ENCODE data around the gene CCDC54. TPM values are rescaled to one million over a fixed set of nuclear protein-coding genes. Genes with fewer than 3 reads are reported as not detected.
"Not testable (repeated sequence)": the region's sequence is repeated elsewhere in the genome, so short reads cannot be mapped to it uniquely, and the experiment has no call there.

CCDC54 gene
- total RNA-seq: not detected
- 0.14 TPM for polyA plus RNA-seq

GRCh38 chr3:107377151-107377550 lies at the start of gene CCDC54:
CCDC54 (plus strand) TSS chr3:107377439; CDS start chr3:107377588, 149 bp downstream.
- ChIA-PET POLR2A (no interaction called here), CTCF (no interaction called here)
- Mint-ChIP-seq H3K27me3 (peaks cover 6 to 24% of the 10 kb centered on the region in 2 donors), H3K36me3 (no peaks in the 10 kb centered on the region), H3K9me3 (no peaks in the 10 kb centered on the region), H3K4me3 (no peak within 1 kb of the TSS), H3K4me1 (no peaks in the 10 kb centered on the region), H3K27ac (no peak within 1 kb of the TSS)
- Histone ChIP-seq H3K27ac (ENCODE audit: low read depth, low read length) (no peak within 1 kb of the TSS), H3K4me3 (ENCODE audit: low read length) (no peak within 1 kb of the TSS), H3K4me1 (ENCODE audit: insufficient read depth, low read length) (no peaks in the 10 kb centered on the region), H3K27me3 (ENCODE audit: insufficient read depth, low read length, poor library complexity, severe bottlenecking) (no peaks in the 10 kb centered on the region), H3K36me3 (ENCODE audit: insufficient read depth, low read length) (no peaks in the 10 kb centered on the region), H3K9me3 (ENCODE audit: low read length) (no peaks in the 10 kb centered on the region)
- no peak for DNase-seq

- peaks cover 0 to 4% (median 0%) of the 10 kb centered on the region in 5 donors for H3K9me3 Mint-ChIP-seq
- H3K36me3 ChIP-seq (ENCODE audit: insufficient read depth, low read length): no peaks in the 10 kb centered on the region
- H3K4me3 ChIP-seq (ENCODE audit: low read length): no peak overlapping the region
- peaks cover 4 to 8% of the 10 kb centered on the region in 2 donors for H3K27me3 Mint-ChIP-seq
- ChIA-PET POLR2A (no interaction called here), CTCF (no interaction called here)
- no peak for DNase-seq
- H3K4me1 Mint-ChIP-seq: no peaks in the 10 kb centered on the region
- no peak overlapping the region for H3K27ac Mint-ChIP-seq
- no peak overlapping the region for H3K27ac ChIP-seq (ENCODE audit: low read depth, low read length)
- no peaks in the 10 kb centered on the region for H3K36me3 Mint-ChIP-seq
- H3K4me3 Mint-ChIP-seq: no peak overlapping the region
- H3K4me1 ChIP-seq (ENCODE audit: insufficient read depth, low read length): no peaks in the 10 kb centered on the region
- H3K27me3 ChIP-seq (ENCODE audit: insufficient read depth, low read length, poor library complexity, severe bottlenecking): no peaks in the 10 kb centered on the region
- H3K9me3 ChIP-seq (ENCODE audit: low read length): no peaks in the 10 kb centered on the region
These were observed 49.2 kb upstream of the CCDC54 start for GRCh38 chr3:107328069-107328468.

- POLR2A ChIA-PET: no interaction called here
- H3K4me3 ChIP-seq (ENCODE audit: low read length): no peak overlapping the region
- Mint-ChIP-seq H3K4me1 (no peaks in the 10 kb centered on the region), H3K36me3 (no peaks in the 10 kb centered on the region), H3K27ac (no peak overlapping the region), H3K4me3 (no peak overlapping the region), H3K27me3 (peaks cover 6 to 8% of the 10 kb centered on the region in 2 donors), H3K9me3 (peaks cover 0 to 4% (median 0%) of the 10 kb centered on the region in 5 donors)
- CTCF ChIA-PET: no interaction called here
- no peaks in the 10 kb centered on the region for H3K9me3 ChIP-seq (ENCODE audit: low read length)
- no peaks in the 10 kb centered on the region for H3K27me3 ChIP-seq (ENCODE audit: insufficient read depth, low read length, poor library complexity, severe bottlenecking)
- no peaks in the 10 kb centered on the region for H3K4me1 ChIP-seq (ENCODE audit: insufficient read depth, low read length)
- no peak for DNase-seq
- H3K27ac ChIP-seq (ENCODE audit: low read depth, low read length): no peak overlapping the region
- H3K36me3 ChIP-seq (ENCODE audit: insufficient read depth, low read length): no peaks in the 10 kb centered on the region
These were observed 48.2 kb upstream of the CCDC54 start for GRCh38 chr3:107329088-107329487.

GRCh38 chr3:107339690-107340089 lies 37.5 kb upstream of the CCDC54 start:
- H3K36me3 Mint-ChIP-seq; H3K4me1 Mint-ChIP-seq; H3K4me1 ChIP-seq (ENCODE audit: insufficient read depth, low read length); H3K9me3 Mint-ChIP-seq; H3K36me3 ChIP-seq (ENCODE audit: insufficient read depth, low read length); CTCF ChIA-PET; DNase-seq; H3K9me3 ChIP-seq (ENCODE audit: low read length); H3K27ac ChIP-seq (ENCODE audit: low read depth, low read length); H3K27ac Mint-ChIP-seq; H3K27me3 Mint-ChIP-seq; H3K4me3 ChIP-seq (ENCODE audit: low read length); H3K4me3 Mint-ChIP-seq; H3K27me3 ChIP-seq (ENCODE audit: insufficient read depth, low read length, poor library complexity, severe bottlenecking); POLR2A ChIA-PET: not testable (repeated sequence)

GRCh38 chr3:107344722-107345121 lies 32.5 kb upstream of the CCDC54 start:
- Mint-ChIP-seq H3K9me3 (peaks cover 0 to 2% (median 0%) of the 10 kb centered on the region in 5 donors), H3K4me1 (peaks cover 0 to 7% (median 0%) of the 10 kb centered on the region in 3 donors), H3K27me3 (peaks cover 0 to 1% of the 10 kb centered on the region in 2 donors), H3K4me3 (no peak overlapping the region), H3K36me3 (no peaks in the 10 kb centered on the region), H3K27ac (no peak overlapping the region)
- ChIA-PET CTCF (no interaction called here), POLR2A (no interaction called here)
- Histone ChIP-seq H3K27me3 (ENCODE audit: insufficient read depth, low read length, poor library complexity, severe bottlenecking) (no peaks in the 10 kb centered on the region), H3K4me1 (ENCODE audit: insufficient read depth, low read length) (no peaks in the 10 kb centered on the region), H3K9me3 (ENCODE audit: low read length) (no peaks in the 10 kb centered on the region), H3K36me3 (ENCODE audit: insufficient read depth, low read length) (no peaks in the 10 kb centered on the region), H3K4me3 (ENCODE audit: low read length) (no peak overlapping the region), H3K27ac (ENCODE audit: low read depth, low read length) (no peak overlapping the region)
- no peak for DNase-seq

- CTCF ChIA-PET: no interaction called here
These were observed 31.3 kb upstream of the CCDC54 start for GRCh38 chr3:107345822-107346405.

GRCh38 chr3:107346564-107346963 lies 30.7 kb upstream of the CCDC54 start:
- no peaks in the 10 kb centered on the region for H3K9me3 ChIP-seq (ENCODE audit: low read length)
- POLR2A ChIA-PET: no interaction called here
- no peak overlapping the region for H3K4me3 ChIP-seq (ENCODE audit: low read length)
- H3K36me3 ChIP-seq (ENCODE audit: insufficient read depth, low read length): no peaks in the 10 kb centered on the region
- H3K36me3 Mint-ChIP-seq: no peaks in the 10 kb centered on the region
- H3K27me3 ChIP-seq (ENCODE audit: insufficient read depth, low read length, poor library complexity, severe bottlenecking): no peaks in the 10 kb centered on the region
- CTCF ChIA-PET: no interaction called here
- H3K4me1 Mint-ChIP-seq: peaks cover 0 to 7% (median 0%) of the 10 kb centered on the region in 3 donors
- H3K9me3 Mint-ChIP-seq: no peaks in the 10 kb centered on the region
- DNase-seq: no peak
- H3K4me1 ChIP-seq (ENCODE audit: insufficient read depth, low read length): no peaks in the 10 kb centered on the region
- no peak overlapping the region for H3K27ac ChIP-seq (ENCODE audit: low read depth, low read length)
- H3K27ac Mint-ChIP-seq: no peak overlapping the region
- H3K4me3 Mint-ChIP-seq: no peak overlapping the region
- peaks cover 0 to 2% of the 10 kb centered on the region in 2 donors for H3K27me3 Mint-ChIP-seq

More at GRCh38 chr3:107345822-107346405, 31.3 kb upstream of the CCDC54 start:
- Mint-ChIP-seq H3K27ac (no peak overlapping the region), H3K9me3 (no peaks in the 10 kb centered on the region), H3K27me3 (peaks cover 0 to 1% of the 10 kb centered on the region in 2 donors), H3K4me1 (peaks cover 0 to 7% (median 0%) of the 10 kb centered on the region in 3 donors), H3K36me3 (no peaks in the 10 kb centered on the region), H3K4me3 (no peak overlapping the region)
- Histone ChIP-seq H3K27me3 (ENCODE audit: insufficient read depth, low read length, poor library complexity, severe bottlenecking) (no peaks in the 10 kb centered on the region), H3K4me3 (ENCODE audit: low read length) (no peak overlapping the region), H3K4me1 (ENCODE audit: insufficient read depth, low read length) (no peaks in the 10 kb centered on the region), H3K9me3 (ENCODE audit: low read length) (no peaks in the 10 kb centered on the region), H3K36me3 (ENCODE audit: insufficient read depth, low read length) (no peaks in the 10 kb centered on the region), H3K27ac (ENCODE audit: low read depth, low read length) (no peak overlapping the region)
- no peak for DNase-seq
- POLR2A ChIA-PET: no interaction called here

GRCh38 chr3:107347751-107348150 lies 29.5 kb upstream of the CCDC54 start:
- H3K27ac Mint-ChIP-seq: no peak overlapping the region
- no peaks in the 10 kb centered on the region for H3K4me1 ChIP-seq (ENCODE audit: insufficient read depth, low read length)
- H3K36me3 ChIP-seq (ENCODE audit: insufficient read depth, low read length): no peaks in the 10 kb centered on the region
- peaks cover 0 to 7% (median 0%) of the 10 kb centered on the region in 3 donors for H3K4me1 Mint-ChIP-seq
- H3K27me3 ChIP-seq (ENCODE audit: insufficient read depth, low read length, poor library complexity, severe bottlenecking): no peaks in the 10 kb centered on the region
- peaks cover under 1 to 3% of the 10 kb centered on the region in 2 donors for H3K27me3 Mint-ChIP-seq
- DNase-seq: no peak
- no peaks in the 10 kb centered on the region for H3K36me3 Mint-ChIP-seq
- H3K9me3 Mint-ChIP-seq: no peaks in the 10 kb centered on the region
- H3K4me3 ChIP-seq (ENCODE audit: low read length): no peak overlapping the region
- ChIA-PET CTCF (no interaction called here), POLR2A (no interaction called here)
- no peak overlapping the region for H3K27ac ChIP-seq (ENCODE audit: low read depth, low read length)
- no peaks in the 10 kb centered on the region for H3K9me3 ChIP-seq (ENCODE audit: low read length)
- no peak overlapping the region for H3K4me3 Mint-ChIP-seq
